ENCODE measurements around the gene S100A12. TPM values are rescaled to one million over a fixed set of nuclear protein-coding genes. Genes with fewer than 3 reads are reported as not detected.

Gene S100A12
- total RNA-seq, 4 donors from 2014 or later = 2.0 TPM; not detected in 3

DNA sequence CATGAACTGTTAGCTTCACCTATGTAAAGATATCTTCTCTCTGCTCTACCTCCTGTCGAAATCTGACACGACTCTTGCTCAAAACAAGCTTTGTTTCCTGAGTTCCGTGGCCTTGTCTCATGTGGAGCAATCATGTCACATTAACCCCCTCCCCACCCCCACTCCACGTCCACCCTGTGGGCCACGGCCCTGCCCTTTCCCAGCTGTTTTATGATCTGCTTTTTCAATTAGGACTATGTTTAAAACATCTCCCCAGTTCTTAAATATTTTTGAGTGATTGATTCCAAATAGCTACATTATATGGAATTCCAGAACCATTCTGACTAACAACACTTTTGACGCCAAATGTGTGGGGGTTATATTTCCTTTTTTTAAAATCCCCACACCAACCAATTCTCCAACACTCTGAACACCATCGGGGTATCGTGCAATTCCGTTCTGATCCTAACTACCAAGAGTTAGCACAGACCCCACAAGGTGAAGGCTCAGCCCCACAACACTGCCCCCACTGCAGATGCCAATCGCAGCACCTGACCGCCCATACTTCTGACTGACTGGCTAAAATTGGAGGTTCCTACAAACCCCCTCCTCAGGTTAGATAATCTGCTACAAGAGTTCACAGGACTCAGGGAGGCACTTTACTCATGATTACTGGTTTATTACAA lies 28.1 kb upstream of the S100A12 start:
- DNase-seq (ENCODE audit: low spot score in 2 of 2) = peak in 1 of 2 donors; percentile 74
- intact Hi-C loops (cut with DNase I; ENCODE audit: low total_unique reads) = no loop called here
- no peak for TF ChIP-seq POLR2A (IDR thresholded peaks at IDR 0.05)
- TF ChIP-seq, protein P1, sequence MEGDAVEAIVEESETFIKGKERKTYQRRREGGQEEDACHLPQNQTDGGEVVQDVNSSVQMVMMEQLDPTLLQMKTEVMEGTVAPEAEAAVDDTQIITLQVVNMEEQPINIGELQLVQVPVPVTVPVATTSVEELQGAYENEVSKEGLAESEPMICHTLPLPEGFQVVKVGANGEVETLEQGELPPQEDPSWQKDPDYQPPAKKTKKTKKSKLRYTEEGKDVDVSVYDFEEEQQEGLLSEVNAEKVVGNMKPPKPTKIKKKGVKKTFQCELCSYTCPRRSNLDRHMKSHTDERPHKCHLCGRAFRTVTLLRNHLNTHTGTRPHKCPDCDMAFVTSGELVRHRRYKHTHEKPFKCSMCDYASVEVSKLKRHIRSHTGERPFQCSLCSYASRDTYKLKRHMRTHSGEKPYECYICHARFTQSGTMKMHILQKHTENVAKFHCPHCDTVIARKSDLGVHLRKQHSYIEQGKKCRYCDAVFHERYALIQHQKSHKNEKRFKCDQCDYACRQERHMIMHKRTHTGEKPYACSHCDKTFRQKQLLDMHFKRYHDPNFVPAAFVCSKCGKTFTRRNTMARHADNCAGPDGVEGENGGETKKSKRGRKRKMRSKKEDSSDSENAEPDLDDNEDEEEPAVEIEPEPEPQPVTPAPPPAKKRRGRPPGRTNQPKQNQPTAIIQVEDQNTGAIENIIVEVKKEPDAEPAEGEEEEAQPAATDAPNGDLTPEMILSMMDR (IDR thresholded peaks at IDR 0.05) = no peak
- no peak overlapping the region for H3K4me3 ChIP-seq (ENCODE audit: low read depth, poor library complexity, severe bottlenecking)
- 80 to 86% methylated on average over 11 of the region's 11 CpGs for WGBS, 2 donors

DNA sequence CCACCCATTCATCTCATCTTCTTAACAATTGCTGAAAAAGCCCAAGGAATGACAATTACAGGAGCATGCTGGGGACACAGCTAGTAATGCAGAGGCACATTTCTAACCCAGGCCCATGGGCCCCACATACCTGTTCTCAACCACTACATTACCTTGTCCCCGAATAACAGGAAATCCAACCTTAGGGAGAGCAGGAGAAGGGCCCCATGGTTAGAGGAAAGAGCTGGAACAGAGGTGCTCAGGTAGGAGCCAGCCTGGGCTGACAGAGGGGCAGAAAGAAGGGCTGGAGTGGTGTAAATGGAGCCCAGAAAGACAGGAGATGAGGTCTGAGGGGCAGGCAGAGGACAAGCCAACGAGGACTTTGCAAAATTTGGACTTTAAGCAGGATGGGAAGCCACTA lies 26.8 kb upstream of the S100A12 start:
- TF ChIP-seq POLR2A (IDR thresholded peaks at IDR 0.05) = no peak
- TF ChIP-seq, protein P1 (IDR thresholded peaks at IDR 0.05) = no peak
- intact Hi-C loops (cut with DNase I; ENCODE audit: low total_unique reads) = no loop called here
- DNase-seq (ENCODE audit: low spot score in 2 of 2) = peak in 1 of 2 donors; percentile 67
- WGBS, 2 donors = 68 to 77% methylated on average over 2 of the region's 2 CpGs
- no peak overlapping the region for H3K4me3 ChIP-seq (ENCODE audit: low read depth, poor library complexity, severe bottlenecking)

DNA sequence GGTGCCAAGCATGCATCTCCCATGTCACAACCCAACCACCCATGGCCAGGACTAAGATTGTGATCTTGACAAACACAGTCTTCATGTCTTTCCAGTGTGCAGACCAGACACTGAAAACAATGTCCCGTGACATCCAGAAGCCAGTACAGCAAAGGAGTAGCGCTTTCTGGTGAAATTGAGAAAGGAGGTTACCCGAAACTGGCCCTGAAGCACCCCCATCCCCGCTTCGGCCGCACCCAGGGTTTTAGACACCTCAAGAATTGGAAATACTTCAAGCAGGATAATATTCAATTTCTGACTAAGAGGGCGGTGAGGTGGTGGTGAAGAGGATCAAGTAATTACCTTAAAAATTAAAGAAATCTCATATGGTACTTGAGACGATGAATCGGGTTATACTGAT lies 26.0 kb upstream of the S100A12 start:
- 86 to 91% methylated on average over 9 of the region's 9 CpGs for WGBS, 2 donors
- H3K4me3 ChIP-seq (ENCODE audit: low read depth, poor library complexity, severe bottlenecking) = no peak overlapping the region
- TF ChIP-seq POLR2A (IDR thresholded peaks at IDR 0.05) = no peak
- TF ChIP-seq, protein P1 (IDR thresholded peaks at IDR 0.05) = no peak
- DNase-seq (ENCODE audit: low spot score in 2 of 2) = no peak
- intact Hi-C loops (cut with DNase I; ENCODE audit: low total_unique reads) = no loop called here

- TF ChIP-seq POLR2A (IDR thresholded peaks at IDR 0.05) = no peak
- TF ChIP-seq, protein P1 (IDR thresholded peaks at IDR 0.05) = no peak
- no peak for DNase-seq (ENCODE audit: low spot score in 2 of 2)
- intact Hi-C loops (cut with DNase I; ENCODE audit: low total_unique reads) = no loop called here
- WGBS, 2 donors = 64 to 67% methylated on average over 5 of the region's 5 CpGs
- H3K4me3 ChIP-seq (ENCODE audit: low read depth, poor library complexity, severe bottlenecking) = no peak overlapping the region
Measured at GRCh38 chr1:153400244-153400643, 24.8 kb upstream of the S100A12 start.

- DNase-seq (ENCODE audit: low spot score in 2 of 2) = no peak
- 88 to 91% methylated on average over 7 of the region's 7 CpGs for WGBS, 2 donors
- no peak overlapping the region for H3K4me3 ChIP-seq (ENCODE audit: low read depth, poor library complexity, severe bottlenecking)
- intact Hi-C loops (cut with DNase I; ENCODE audit: low total_unique reads) = no loop called here
- TF ChIP-seq POLR2A (IDR thresholded peaks at IDR 0.05) = no peak
- TF ChIP-seq, protein P1 (IDR thresholded peaks at IDR 0.05) = no peak
Measured at GRCh38 chr1:153399401-153400055, 24.1 kb upstream of the S100A12 start.
